ENCODE measurements around the gene SCAMP3.
A peak's percentile ranks its signal among the peaks of the same experiment; 100 is the strongest.
"Not testable (repeated sequence)": the region's sequence is repeated elsewhere in the genome, so short reads cannot be mapped to it uniquely, and the experiment has no call there.

Gene SCAMP3

DNA sequence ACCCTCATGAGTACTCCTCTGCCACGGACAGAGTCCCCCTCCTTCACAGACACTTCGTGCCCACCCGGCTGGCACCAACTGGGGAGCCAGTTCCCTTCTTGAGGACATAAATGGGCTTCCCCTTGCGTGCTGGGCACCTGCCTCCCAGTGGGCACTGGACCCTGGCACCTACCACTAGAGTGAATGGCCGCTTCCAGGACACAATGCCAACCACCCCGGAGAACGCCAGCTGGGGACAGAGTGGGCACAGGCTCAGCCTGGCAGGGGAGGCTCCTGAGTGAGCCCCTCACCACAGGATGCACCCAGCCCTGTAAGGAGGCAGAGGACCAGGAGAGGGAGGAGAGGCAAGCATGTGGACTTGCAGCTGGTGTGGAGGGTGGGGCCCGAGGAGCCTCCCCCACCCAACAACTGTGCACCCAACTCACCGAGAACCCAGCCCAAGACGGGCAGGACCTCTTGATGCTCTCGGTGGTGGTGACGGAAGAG, 7.9 kb downstream of the SCAMP3 start:
- no peak for DNase-seq

DNA sequence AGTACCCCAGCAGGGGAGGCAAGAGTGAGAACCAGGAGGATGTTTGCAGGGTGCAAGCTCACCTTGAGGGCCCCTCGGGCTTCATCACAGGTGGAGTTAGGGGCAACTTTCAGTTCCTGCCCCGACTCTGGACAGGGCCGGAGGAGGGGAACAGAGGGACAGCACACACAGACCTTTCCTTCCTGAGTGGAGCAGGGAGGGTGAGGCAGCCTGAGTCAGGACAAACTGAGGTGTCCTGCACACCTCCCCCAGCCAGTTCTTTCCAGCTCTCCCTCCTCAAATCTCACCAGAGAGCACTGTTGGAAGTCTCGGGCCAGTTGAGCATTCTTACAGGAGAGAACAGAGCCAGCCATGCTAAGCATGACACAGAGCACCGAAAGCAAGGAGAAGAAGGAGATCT, 8.4 kb downstream of the SCAMP3 start:
- no peak for DNase-seq

DNA sequence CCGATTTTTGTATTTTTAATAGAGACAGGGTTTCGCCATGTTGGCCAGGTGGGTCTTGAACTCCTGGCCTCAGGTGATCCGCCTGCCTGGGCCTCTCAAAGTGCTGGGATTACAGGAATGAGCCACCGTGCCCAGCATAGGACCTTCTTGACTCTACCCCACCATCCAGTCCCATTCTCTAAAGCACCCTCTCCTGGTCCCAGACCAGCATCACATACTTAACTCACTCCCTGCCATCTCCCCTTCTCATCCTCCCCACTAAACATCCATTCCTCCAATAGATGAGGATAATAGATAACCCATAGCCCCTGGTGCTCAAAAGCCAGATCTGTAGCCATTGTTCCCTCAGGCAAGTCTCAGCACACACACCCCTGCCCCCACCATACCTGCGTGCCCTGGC, 9.0 kb downstream of the SCAMP3 start:
- DNase-seq: no peak

DNA sequence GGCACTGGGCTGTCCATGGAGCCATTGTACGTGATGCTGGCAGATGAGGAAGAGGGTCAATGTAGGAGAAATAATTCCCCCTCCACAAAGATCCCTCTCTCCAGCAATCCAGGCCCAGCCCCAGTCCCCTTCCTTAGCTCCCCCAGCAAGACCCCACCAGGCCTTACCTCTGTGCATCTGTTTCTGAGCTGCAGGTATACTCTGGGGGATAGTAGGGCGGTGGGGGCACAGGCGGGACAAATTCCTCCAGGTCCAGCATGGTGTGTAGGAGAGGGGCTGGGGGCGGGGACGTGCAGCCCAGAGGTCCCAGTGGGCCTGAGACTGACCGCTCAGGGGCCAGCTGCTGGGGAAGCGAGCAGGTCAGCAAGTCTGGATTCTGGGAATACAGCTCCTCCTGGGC, 10.6 kb downstream of the SCAMP3 start:
- DNase-seq: no peak

DNA sequence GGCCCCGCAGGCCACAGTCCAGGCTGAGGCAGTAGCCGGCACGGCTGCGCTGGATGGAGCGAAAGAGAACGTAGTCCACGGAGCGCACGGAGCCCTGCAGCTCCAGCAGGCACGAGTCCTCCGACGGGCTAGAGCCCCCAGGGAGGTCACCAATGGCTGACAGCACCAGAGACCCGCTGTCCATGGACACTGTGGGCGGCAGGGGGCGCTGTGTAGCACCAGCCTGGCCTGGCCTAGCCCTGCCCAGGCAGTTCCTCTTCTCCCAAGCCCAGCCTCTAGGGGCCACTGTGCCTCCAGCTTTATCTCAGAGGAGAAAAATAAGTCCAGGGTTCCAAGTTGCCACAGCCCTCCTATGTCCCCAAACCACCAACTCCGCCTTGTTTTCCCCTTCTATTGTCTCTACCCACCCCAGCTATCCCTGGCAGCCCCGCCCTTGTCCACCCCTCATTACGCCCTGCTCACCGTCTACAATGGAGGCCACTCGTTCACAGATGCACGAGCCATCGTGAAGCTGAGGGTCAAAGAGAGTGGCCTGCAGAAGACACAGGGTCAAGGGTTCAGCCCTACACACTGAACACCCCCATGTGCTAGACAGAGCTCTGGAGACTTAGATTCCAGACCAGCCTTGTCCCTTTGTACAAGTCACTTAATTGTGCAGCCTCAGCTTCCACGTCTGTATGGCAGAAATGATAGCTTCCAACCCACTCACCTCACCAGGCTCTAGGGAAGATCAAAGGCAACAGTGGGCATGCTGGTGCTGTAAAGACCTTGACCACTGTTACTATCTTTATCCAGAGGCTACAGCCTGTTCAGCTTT, 11.3 kb downstream of the SCAMP3 start:
- peak; percentile 93 for DNase-seq

DNA sequence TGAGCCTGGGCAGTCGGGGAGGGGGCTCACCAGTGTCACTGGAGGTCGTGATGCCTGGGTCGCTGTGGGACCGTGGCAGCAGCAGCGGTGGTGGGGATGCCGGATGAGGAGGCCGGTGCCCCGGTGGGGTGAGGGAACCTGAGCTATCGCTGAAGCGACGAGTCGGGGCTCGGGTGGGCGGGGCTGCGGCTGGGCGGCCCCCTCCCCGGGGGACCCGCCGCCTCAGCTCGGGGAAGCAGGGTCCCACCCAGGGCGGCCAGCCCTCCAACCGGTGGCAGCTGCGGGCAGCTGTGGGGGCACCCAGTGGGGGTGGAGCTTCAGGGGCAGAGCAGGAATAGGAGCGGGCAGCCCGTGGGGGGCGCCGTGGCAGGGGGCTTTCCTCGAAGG, 11.9 kb downstream of the SCAMP3 start:
- peak; percentile 20 for DNase-seq

DNA sequence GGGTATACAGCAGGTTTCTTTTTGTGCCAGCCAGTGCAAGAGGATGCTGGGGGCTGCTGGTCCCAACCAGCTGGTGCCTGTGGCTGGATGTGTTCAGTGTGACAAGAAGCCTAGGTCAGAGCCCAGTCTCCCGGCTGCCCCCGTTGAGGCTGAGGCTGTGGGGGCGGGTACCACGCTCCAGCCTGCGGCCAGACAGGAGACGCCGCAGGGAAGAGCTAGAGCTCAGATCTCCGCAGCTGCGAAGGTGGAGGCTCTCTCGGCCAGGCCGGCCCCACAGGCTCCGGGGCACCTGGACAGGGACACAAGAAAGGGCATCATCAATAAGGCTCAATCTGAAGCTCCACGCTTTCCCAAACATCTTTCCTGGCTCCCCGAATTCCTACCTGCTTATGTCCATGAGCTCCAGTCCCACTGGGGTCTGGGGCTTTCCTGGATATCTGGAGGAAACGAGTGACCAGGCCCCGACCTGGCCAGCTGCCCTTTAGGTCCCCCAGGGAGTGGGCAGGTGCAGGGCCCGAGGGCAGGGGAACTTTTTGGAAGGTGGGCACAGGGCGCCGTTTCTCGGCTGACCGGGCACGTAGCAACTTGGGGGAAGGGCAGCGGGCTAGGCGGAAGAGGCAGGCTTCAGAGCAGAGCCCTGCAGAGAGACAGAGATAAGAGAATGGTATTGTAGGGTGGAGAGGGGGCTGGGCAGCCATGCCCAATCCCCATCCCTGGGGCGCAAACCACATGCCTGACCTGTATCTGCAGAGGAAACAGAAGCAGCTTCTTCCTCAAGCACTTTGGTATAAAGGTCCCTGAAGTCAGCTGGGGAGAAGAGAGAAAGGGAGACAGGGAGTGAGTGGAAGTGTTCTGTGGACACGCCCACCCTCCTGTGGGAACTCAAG, 14.2 kb downstream of the SCAMP3 start:
- DNase-seq: no peak

DNA sequence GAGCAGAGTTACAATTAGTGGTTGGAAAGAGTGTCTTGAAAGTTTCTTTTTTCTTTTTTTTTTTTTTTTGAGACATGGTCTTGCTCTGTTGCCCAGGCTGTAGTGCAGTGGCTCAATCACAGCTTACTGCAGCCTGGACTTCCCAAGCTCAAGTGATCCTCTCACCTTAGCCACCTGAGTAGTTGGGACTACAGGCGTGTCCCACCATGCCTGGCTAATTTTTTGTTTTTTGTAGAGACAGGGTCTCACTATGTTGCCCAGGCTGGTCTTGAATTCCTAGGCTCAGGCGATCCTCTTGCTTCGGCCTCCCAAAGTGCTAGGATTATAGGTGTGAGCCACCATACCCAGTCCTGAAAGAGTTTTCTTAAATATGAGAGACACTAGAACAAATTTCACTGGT, 15.4 kb downstream of the SCAMP3 start:
- not testable (repeated sequence) for DNase-seq

DNA sequence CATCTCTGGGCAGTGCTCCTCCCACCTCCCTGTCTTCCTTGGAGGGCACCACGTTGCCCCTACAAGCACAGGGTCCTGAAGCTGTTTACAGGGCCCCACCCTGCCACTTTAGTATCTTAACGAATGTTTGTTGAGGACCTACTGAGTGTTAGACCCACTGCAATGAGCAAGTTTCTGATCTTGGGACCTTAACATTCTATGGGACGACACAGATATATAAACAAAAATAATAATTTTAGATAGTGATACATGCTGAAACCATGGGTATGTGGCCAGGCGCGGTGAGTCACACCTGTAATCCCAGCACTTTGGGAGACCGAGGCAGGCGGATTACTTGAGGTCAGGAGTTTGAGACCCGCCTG, 17.0 kb downstream of the SCAMP3 start:
- DNase-seq: no peak

DNA sequence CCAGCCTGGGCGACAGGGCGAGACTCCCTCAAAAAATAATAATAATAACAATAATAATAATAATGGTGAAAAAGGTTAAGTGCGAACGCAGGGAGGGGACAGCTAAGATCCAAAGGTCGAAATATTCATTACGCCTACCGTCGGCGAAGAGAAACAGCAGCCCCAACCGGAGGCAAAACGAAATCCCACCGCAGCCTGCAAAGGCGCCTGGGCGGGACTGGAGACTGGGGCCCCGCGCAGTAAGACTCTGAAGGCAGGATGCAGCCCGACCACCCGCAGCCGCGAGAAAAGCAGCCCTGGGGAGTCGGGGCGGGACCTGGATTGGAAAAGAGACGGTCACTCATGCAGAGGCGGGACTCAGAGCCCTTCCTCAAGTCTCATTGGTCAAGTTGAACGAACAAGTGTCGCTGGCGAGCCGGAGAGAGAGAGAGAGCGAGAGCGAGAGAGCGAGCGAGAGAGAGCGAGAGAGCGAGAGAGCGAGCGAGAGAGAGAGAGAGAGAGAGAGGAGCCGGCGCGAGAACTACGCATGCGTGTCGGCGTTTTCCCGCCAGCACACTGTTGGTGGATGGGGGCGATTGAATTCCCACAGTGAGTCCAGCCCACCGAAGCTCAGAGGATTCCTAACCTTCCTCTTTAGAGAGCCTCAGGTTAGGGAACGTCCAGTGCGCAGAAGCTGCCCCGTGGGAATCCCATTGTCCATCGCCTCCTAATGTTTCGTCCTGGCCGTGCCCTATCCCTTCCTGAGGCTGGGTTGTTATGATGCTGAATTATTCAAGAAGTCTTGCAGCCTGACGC, 17.6 kb downstream of the SCAMP3 start:
- peak; percentile 97 for DNase-seq

DNA sequence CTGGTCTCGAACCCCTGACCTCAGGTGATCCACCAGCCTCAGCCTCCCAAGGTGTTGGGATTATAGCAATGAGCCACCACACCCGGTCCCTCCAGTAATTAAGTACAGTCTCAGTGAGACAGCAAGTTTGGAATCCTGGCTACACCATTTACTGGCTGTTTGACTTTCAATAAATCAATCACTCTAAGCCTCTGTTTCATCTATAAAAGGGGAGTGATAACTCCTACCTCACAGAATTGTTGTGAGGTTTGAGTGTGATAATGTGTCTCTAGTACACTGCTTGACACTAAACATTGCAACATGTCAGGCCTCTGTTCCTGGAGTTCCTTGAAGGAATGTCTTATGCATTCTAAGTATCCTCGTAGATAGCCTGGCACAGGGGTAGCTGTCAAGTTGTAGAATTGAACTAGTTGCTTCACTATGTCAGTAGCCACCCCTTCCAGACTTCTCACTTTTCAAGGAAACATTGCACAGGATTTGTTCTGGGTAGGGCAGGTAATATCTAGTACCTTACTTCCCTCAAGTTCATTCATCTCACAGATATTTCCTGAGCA, 19.3 kb downstream of the SCAMP3 start:
- DNase-seq: no peak

DNA sequence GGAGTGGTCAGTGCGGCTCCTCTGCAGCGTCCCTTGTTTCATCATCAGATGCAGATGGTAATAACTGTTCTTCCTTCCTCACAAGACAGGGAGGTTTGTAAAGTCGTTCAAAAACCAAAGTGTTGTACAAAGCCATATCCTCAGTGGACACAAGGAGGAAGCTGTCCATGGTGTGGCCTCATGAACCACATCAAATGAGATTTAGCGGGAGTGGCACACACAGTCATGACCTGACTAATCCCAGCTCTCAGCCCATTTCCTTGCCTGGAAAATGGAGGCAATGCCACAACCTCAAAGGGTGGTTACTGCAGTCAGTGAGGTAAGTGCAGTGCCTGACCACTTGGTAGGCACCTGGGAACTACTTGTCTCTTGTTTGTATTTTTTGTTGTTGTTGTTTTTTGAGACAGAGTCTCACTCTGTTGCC, 20.3 kb downstream of the SCAMP3 start:
- peak; percentile 54 for DNase-seq

DNA sequence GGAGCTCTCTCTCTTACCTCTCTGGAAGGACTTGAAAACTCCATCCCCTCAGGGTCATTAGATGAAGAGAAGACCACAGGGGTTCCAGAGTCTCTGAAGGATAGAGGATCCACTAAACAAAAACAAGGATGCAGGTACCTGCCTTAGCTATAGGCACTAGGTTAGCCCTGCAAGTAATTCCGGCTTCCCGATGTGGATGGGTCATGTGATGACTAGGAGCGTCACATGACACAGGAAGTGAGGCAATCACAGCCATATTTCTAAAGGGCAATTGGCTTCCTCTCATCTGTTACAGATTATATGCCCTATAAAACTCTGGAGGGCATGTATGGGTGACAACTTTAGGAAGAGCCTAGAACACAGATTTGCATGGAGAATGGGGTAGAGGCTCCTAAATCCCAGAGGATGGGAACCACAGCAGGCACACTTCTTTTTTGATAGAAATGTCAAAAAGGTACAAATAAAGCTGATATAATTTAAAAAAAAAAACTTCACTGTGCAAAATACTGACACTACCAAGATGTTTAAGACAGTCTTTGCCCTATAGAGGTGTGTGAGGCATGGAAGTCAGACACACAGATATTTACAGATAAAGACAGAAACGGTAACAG, 21.0 kb downstream of the SCAMP3 start:
- peak; percentile 71 for DNase-seq

DNA sequence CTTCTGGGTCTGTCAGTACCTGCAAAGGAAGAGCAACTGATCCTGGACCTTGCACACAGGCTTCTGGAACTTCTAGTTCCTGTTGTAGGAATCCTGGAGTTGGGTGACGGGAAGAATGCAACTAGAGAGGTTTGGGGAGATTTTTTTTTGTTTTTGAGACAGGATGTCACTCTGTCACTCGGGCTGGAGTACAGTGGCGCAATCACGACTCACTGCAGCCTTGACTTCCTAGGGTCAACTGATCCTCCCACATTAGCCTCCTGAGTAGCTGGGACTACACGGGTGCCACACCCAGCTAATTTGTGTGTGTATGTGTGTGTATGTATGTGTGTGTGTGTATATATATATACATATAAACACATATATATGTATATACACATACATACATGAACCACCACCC, 25.7 kb downstream of the SCAMP3 start:
- DNase-seq: no peak

DNA sequence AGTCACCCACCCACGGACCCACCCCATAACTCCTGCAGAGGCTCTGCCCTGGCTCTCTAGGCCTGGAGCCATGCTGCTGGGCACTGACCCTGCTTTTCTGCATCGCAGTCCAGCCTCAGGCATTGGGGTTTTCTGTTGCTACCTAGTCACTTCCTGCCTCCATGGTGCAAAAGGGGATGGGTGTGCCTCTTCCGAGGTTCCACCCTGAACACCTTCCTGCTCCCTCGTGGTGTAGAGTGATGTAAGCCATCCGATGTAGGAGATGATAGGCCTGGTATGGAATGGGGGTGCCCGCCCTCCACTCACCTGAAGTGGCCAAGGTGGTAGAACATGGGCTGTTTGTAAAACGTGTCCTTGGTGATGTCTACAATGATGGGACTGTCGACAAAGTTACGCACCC, 26.8 kb downstream of the SCAMP3 start:
- DNase-seq: not testable (repeated sequence)

DNA sequence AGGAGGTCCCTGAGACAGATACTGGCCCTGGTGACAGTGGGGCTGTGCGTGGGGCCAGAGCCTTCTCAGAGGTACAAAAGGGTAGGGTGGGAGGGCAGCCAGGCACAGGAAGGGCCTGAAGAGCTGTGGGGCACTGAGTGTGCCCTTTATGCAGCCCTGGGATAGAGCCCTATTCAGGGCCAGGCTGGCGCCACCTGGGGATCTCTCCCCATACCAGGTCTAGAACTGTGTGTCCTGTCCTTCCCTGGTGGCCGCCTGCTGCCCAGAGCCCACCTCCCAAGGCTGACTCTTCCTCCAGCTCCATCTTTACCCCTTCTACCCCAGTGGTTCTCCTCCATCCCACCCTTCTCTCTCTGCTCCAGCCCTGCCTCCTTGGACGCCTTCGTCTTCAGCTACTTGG, 28.7 kb downstream of the SCAMP3 start:
- not testable (repeated sequence) for DNase-seq

DNA sequence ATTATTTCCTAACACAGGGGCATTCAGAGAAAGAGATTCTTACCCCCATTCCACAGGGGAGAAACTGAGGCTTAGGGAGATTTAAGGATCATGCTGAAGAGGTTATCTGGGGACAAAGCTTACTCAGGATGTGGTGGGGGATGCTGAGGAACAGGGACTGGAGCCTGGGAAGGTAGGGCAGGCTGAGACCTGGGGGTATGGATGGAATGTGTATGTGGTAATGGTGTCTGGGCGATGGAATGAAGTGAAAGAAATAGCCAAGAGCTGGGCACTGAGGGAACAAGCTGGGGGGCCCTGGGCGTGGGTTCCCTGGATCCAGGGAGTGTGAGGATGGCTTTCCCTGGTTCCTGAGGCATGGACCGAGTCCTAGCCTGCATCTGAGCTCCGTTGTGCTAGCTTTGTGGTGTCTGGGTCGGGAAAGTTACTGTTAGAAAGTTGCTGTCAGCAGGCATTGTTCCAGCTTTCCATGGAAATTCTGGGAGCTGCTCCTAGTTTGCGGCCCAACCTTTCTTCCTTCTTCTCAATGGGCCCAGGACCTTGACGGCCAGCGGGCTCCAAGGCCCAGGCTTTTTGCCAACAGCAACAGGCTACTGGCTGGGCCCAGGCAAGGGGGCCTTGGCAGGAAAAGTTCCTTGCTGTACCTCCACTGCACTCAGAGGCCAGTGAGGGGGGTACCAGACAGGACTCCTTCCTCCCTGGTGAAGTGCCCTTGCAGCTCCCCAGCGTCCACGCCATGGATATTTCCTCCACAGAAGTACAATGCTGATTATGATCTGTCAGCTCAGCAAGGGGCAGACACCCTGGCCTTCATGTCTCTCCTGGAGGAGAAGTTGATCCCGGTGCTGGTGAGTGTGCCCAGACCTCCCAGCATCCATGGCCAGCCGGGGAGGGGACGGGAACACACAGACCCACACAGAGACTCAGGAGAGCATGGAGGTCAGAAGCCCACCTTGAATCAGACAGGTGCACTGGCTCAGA, 29.9 kb downstream of the SCAMP3 start:
- DNase-seq: not testable (repeated sequence)

DNA sequence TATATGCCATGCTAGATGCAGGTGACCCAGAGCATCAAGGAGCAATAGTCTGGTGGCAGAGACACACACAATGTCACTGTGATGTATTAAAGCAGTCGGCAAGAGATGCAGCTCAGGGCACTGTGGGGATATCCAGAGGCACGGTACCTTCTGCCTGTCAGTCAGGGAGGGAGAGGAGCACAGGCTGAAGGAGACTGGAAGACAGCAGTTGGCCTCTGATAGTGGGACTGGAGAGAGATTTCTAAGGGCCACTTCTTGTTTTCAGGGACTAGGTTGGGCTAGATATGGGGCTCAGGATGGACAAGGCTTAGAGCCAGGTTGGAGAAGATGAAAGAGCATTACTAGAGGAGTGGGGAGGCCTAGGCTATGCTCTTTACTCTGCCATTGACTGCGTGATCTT, 30.9 kb downstream of the SCAMP3 start:
- DNase-seq: not testable (repeated sequence)

DNA sequence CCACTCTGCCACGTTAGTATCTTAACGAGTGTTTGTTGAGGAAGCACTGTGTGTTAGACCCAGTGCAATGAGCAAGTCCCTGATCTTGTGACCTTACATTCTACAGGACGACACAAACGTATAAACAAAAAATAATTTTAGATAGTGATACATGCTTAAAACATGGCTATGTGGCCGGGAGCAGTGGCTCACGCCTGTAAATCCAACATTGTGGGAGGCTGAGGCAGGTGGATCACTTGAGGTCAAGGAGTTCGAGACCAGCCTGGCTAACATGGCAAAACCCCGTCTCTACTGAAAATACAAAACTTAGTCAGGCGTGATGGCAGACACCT, 34.1 kb downstream of the SCAMP3 start:
- no peak for DNase-seq

DNA sequence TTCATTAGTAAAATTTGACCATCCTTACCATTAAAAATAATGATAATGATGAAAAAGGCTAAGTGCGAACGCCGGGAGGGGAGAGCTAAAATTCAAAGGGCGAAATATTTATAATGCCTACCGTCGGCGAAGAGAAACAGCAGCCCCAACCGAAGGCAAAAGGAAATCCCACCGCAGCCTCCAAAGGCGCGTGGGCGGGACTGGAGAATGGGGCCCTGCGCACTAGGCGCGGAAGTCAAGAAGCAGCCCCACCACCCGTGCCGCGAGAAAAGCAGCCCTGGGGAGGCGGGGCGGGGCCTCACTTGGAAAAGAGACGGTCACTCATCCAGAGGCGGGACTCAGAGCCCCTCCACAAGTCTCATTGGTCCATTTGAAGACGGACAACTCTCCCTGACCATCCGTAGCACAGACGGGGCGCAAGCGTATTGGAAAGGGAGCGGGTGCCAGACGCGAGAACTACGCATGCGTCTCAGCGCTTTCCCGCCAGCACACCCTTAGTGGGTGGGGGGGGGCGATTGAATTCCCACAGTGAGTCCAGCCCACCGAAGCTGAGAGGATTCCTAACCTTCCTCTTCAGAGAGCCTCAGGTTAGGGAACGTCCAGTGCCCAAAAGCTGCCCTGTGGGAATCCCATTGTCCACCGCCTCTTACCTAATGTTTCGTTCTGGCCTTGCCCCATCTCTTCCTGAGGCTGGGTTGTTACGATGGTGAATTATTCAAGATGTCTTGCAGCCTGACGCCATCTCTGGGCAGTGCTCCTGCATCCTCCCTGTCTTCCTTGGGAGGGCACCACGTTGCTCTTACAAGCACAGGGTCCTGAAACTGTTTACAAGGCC, 34.7 kb downstream of the SCAMP3 start:
- DNase-seq: peak; percentile 99

All from CD4-positive, alpha-beta T cell treated with Interleukin-15 for 1 hour (primary cell).